H54 (cell line): ENCODE results near the gene SGMS1.
"Not testable (repeated sequence)": the region's sequence is repeated elsewhere in the genome, so short reads cannot be mapped to it uniquely, and the experiment has no call there.

Experiments
- DNase-seq: peaks from one replicate; pipeline ENCODE4 v3.0.0; 2011; ENCODE audit warnings: low spot score, mixed read lengths; ENCODE audit not compliant: insufficient read length
- FAIRE-seq: peaks from 3 replicates; lab custom pipeline; 2011; peaks lifted over from hg19 to GRCh38; lab: Jason Lieb, UNC
- POLR2A ChIP-seq: IDR thresholded peaks from 2 replicates; pipeline ENCODE4 v1.6.1; 2011; ENCODE audit warnings: low read depth, mild to moderate bottlenecking, low read length

The SGMS1 gene

GRCh38 chr10:50648935-50649227 lies 25.1 kb upstream of the SGMS1 start:
- DNase-seq (no peak), FAIRE-seq (no peak)
- TF ChIP-seq POLR2A, result no peak

DNA sequence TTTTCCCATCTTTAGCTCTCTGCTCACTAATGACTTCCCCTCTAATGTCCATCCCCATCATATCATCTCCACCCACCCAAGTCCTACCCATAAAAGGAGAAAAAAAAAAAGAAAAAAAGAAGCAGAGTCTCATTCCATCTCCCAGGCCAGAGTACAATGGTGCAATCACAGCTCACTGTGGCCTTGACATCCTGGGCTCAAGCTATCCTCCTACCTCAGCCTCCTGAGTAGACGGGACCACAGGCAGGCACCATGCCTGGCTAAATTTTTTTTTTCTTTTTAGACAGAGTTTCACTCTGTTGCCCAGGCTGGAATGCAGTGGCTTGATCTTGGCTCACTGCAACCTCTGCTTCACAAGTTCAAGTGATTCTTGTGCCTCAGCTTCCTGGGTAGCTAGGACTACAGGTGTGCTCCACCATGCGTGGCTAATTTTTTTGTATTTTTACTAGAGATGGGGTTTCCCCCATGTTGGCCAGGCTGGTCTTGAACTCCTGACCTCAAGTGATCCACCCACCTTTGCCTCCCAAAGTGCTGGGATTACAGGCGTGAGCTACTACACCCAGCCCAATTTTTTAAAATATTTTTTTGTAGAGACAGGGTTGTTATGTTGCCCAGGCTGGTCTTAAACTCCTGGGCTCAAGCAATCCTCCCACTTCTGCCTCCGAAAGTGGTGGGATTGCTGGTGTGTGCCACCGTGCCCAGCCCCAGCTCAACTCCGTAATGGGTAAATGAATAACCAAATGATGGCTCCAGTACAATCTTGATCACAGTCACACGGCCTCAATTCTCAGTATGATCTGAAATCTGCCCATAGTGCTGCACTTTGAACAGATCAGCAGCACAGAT lies 24.6 kb upstream of the SGMS1 start:
- FAIRE-seq, result no peak
- no peak for TF ChIP-seq POLR2A
- DNase-seq, result no peak

DNA sequence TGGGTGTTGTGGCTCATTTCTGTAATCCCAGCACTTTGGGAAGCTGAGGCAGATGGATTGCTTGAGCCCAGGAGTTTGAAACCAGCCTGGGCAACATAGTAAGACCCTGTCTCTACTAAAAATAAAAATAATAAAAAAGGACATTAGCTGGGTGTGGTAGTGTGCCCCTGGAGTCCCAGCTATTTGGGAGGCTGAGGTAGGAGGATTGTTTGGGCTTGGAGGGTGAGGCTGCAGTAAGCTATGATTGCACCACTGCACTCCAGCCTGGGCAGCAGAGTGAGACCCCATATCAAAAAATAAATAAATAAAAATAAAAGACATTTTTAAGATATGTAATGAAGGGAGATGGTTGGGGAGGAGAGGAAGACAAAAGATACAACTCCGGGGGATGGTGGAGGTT lies 23.6 kb upstream of the SGMS1 start:
- not testable (repeated sequence) for FAIRE-seq, DNase-seq

DNA sequence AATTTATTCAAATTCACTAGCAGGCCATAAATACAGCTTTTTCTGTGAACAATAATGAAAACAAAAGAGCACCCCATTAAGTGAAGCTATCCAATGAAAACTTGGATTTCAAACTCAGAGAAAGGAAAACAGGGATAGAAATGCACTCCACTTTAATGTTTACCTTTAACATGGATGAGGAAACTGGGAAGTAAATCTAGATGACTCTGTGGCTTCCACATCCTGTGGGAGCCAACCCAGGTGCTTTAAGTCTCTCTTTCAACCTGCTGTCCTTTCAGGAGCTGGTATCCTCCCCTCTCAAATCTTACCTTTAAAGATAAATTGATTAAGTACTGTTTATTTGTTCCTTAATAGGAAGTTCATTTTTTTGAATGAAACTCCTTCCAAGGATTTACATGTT lies 21.5 kb upstream of the SGMS1 start:
- TF ChIP-seq POLR2A, result no peak
- FAIRE-seq, result no peak
- no peak for DNase-seq

GRCh38 chr10:50641626-50642025 lies 17.9 kb upstream of the SGMS1 start:
- FAIRE-seq, result no peak
- TF ChIP-seq POLR2A, result no peak
- no peak for DNase-seq

GRCh38 chr10:50640238-50640637 lies 16.5 kb upstream of the SGMS1 start:
- FAIRE-seq (no peak), DNase-seq (no peak)
- no peak for TF ChIP-seq POLR2A

GRCh38 chr10:50636618-50637579 lies 13.1 kb upstream of the SGMS1 start:
- no peak for DNase-seq
- TF ChIP-seq POLR2A, result no peak
- FAIRE-seq, result no peak

- DNase-seq, result peak; percentile 48
- TF ChIP-seq POLR2A, result no peak
- FAIRE-seq, result peak; percentile 92
Observed at GRCh38 chr10:50635286-50635685, 11.5 kb upstream of the SGMS1 start.

DNA sequence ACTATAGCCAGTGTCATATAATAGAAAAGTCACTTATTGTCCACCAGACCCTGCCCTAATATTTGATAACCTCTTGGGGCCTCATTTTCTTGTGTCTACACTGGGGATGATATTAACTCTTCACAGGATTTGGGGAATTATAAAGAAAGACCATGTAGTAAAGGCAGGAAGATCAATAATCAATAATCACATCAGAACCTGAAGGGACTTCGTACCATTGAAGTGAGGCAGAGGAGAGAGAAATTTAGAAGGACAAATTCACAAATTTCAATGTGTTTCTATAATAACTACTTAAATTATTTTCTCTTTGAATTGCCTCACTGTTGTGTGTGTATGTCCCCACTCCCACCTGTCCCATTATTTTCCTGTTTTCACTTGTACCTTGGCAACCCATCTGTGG lies 10.7 kb upstream of the SGMS1 start:
- TF ChIP-seq POLR2A, result no peak
- no peak for FAIRE-seq
- no peak for DNase-seq

DNA sequence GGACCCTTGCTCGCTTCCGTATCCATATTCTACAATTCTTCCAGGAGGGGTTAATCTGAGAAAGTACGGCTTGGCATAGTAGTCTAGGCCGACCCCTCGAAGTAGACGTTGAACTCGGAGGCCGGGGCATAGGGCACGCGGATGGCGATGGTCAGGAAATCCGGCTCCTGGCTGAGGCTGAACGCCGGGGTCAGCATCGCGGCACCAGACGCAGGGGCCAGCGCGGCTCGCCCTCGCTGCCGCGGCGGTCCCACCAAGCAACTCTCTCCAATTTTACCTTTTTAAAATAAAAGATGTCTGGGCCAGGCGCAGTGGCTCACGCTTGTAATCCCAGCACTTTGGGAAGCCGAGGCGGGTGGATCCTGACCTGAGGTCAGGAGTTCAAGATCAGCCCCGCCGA lies 7.3 kb upstream of the SGMS1 start:
- no peak for TF ChIP-seq POLR2A
- FAIRE-seq (no peak), DNase-seq (no peak)

- DNase-seq (no peak), FAIRE-seq (no peak)
- no peak for TF ChIP-seq POLR2A
Observed at GRCh38 chr10:50629495-50630122, 5.9 kb upstream of the SGMS1 start.

DNA sequence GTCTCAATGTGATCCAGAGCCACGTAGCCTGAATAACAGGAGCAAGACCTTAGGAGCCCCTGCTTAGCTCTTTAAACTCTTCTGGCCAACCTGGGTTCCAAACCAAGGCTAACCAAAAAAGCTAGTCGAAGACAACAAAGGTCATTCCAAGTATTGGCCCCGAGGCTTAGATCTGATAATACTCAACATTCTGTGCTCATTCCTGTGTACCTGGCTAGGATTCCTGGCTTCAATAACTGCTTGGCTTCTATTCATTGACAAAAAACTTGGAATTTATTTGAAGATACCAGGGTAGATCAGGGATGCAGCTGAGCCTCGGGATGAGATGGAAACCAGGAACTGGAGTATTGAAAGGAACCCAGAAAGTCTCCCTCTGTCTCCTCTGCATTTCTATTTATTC lies 4.1 kb upstream of the SGMS1 start:
- FAIRE-seq, result no peak
- DNase-seq, result no peak
- no peak for TF ChIP-seq POLR2A

DNA sequence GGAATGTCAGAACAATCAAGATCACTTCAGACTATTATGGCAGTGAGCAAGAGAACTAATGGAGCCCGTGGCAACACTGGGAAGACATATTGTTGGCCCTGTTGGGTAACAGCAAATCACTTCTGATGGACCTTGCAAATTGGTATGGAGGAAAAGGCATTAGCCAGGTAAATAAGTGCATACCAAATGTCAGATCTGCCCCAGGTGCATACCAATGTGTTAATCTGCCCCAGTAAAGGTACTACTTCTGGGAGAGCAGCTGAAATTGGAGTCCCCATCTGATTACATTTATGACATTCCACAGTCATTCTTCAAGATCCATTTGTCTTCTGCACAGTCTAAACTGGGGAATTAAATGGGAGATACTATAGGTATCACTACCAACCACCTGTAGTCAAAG lies 3.7 kb upstream of the SGMS1 start:
- DNase-seq (no peak), FAIRE-seq (no peak)
- no peak for TF ChIP-seq POLR2A

- FAIRE-seq (no peak), DNase-seq (no peak)
- TF ChIP-seq POLR2A, result no peak
Observed at GRCh38 chr10:50625649-50626132, 1.9 kb upstream of the SGMS1 start.
